HuH-7.5 (cell line): ENCODE measurements around the gene EMSY.

Experiments used
- DNase-seq: peaks from one replicate; pipeline ENCODE4 v3.0.0; 2011; ENCODE audit warnings: low spot score

The EMSY gene

GRCh38 chr11:76599041-76600013 is 154.5 kb downstream of the EMSY start:
- DNase-seq = no peak

DNA sequence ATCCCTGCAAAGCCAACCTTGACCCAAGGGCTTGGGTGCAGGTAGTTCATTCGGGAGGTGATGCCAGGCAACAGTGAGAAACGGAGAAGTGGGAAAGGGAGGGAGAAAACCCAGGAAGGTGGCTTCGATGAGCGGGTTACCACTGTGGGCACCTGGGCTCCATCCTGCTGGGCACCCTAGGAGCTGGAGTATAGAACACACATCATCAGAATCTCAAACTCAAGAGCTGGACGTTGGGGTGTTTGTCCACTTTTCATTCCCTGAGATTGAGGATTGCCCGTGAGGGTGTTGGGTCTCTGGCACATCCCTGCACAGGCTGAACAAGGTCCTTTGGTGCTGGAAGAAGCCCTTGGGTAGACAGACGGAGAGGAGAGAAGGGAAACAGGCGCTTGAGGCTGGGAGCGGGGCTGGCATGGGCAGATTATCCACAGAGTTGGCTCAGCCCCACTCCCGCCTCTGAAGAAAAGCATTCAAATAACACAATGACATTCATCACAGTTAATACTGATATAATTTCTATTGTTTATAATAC is 155.4 kb downstream of the EMSY start:
- DNase-seq = no peak

GRCh38 chr11:76601272-76601671 is 156.5 kb downstream of the EMSY start:
- DNase-seq = no peak

DNA sequence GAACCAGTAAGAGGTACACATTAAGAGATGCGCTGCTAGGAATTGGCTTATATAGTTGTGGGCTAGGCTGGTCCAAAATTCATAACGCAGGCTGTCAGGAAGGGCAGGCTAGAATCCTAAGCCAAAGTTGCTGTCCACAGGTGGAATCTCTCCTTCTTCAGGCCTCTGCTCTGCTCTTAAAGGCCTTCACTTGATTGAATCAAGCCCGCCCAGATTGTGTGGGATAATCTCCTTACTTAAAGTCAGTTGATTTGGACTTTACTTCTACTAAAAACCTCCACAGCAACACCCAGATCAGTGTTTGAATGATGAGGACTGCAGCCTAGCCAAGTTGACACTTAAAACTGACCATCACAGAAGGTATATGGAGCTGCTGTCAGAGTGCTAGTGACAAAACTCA is 156.9 kb downstream of the EMSY start:
- DNase-seq = no peak

DNA sequence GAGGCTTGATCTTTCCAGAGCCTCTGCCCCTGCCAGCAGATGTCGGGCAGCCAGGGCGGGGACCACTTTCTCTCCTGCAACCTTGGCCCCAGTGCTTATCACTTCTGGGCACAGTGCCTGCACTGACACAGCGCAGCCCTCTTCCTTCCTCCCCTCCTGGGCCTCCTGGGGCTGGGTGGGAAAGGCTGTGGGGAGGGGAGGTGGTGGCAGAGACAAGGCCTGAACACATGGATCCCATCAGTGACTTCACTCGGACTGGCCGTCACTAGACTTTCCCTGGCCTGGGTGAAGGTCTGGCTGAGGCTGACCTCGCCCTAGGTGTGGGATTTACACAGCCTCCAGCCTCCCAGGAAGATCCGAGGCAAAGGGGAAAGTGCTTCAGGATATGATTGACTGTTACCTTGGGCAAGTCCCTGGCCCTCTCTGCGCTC is 157.6 kb downstream of the EMSY start:
- no peak for DNase-seq
